Natural killer cell treated with Interleukin-12 subunit alpha and Interleukin-12 subunit beta and Interleukin-15 and Interleukin-18, amount 100 ng/mL, for 72 hours (primary cell): ENCODE results near the gene MYL5. TPM values are rescaled to one million over a fixed set of nuclear protein-coding genes. Genes with fewer than 3 reads are reported as not detected.

Experiments
- ATAC-seq, 2 donors: fragments of 150-1000 bp; cut with Tn5 transposase in 1 of 2; sonication (Bioruptor Pico), chemical (Tn5 transposase) in 1 of 2; 2 replicates each; pipeline ENCODE4 v1.10.0; 2021
- DNase-seq: peaks from one replicate; pipeline ENCODE4 v3.0.0; 2022; ENCODE audit warnings: low spot score
- H3K27ac Mint-ChIP-seq, 2 donors: 1 replicate in 1 of 2; 2 replicates in 1 of 2; pipeline ENCODE4 v1.8.0; 2022; ENCODE audit warnings: mixed read lengths in 2 of 2, mild to moderate bottlenecking in 1 of 2, moderate library complexity in 1 of 2
- H3K27me3 Mint-ChIP-seq, 2 donors: 1 replicate in 1 of 2; 2 replicates in 1 of 2; pipeline ENCODE4 v1.8.0; 2022; ENCODE audit warnings: mixed read lengths in 2 of 2
- H3K36me3 Mint-ChIP-seq: one replicate; pipeline ENCODE4 v1.8.0; 2022; ENCODE audit warnings: mixed read lengths
- H3K4me1 Mint-ChIP-seq, 2 donors: 1 replicate in 1 of 2; 2 replicates in 1 of 2; pipeline ENCODE4 v1.8.0; 2022; ENCODE audit warnings: low read depth in 2 of 2, mixed read lengths in 2 of 2, mild to moderate bottlenecking in 1 of 2
- H3K4me3 Mint-ChIP-seq: one replicate; pipeline ENCODE4 v1.8.0; 2022; ENCODE audit warnings: mixed read lengths
- H3K9me3 Mint-ChIP-seq: 2 replicates; pipeline ENCODE4 v1.8.0; 2022; ENCODE audit warnings: mixed read lengths
- total RNA-seq, 2 donors: library from RNA; stranded (reverse); gene quantifications; one replicate each; pipeline ENCODE4 v1.2.3, GENCODE V29; 2022

Gene MYL5
- total RNA-seq, 2 donors from 2014 or later, result 13.5 to 24.6 TPM

DNA sequence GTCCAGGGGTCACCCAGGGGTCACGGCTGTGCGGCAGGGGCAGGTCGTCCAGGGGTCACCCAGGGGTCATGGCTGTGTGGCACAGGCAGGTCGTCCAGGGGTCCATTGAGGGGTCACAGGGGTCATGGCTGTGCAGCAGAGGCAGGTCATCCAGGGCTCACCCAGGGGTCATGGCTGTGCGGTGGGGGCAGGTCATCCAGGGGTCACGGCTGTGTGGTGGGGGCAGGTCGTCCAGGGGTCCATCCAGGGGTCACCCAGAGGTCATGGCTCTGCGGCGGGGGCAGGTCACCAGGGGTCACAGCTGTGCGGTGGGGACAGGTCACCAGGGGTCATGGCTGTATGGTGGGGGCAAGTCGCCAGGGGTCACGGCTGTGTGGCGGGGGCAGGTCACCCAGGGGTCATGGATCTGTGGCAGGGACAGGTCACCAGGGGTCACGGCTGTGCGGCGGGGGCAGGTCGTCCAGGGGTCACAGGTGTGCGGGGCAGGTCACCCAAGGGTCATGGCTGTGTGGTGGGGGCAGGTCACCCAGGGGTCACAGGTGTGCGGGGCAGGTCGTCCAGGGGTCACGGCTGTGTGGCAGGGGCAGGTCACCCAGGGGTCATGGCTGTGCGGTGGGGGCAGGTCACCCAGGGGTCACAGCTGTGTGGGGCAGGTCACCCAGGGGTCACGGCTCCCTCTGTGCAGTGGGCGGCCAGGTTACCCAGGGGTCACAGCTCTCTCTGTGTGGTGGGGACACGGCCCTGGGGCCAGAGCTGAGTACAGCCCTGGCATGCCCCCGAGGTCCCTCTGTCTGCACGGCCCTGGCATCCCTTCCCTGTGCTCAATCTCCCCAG is 16.3 kb upstream of the MYL5 start:
- peaks cover 0 to 7% of the 10 kb centered on the region in 2 donors for H3K4me1 Mint-ChIP-seq
- no peaks in the 10 kb centered on the region for H3K36me3 Mint-ChIP-seq
- no peaks in the 10 kb centered on the region for H3K27me3 Mint-ChIP-seq
- no peaks in the 10 kb centered on the region for H3K9me3 Mint-ChIP-seq
- DNase-seq (no peak), ATAC-seq (no peak)
- no peak overlapping the region for H3K27ac Mint-ChIP-seq
- H3K4me3 Mint-ChIP-seq, result no peak overlapping the region

DNA sequence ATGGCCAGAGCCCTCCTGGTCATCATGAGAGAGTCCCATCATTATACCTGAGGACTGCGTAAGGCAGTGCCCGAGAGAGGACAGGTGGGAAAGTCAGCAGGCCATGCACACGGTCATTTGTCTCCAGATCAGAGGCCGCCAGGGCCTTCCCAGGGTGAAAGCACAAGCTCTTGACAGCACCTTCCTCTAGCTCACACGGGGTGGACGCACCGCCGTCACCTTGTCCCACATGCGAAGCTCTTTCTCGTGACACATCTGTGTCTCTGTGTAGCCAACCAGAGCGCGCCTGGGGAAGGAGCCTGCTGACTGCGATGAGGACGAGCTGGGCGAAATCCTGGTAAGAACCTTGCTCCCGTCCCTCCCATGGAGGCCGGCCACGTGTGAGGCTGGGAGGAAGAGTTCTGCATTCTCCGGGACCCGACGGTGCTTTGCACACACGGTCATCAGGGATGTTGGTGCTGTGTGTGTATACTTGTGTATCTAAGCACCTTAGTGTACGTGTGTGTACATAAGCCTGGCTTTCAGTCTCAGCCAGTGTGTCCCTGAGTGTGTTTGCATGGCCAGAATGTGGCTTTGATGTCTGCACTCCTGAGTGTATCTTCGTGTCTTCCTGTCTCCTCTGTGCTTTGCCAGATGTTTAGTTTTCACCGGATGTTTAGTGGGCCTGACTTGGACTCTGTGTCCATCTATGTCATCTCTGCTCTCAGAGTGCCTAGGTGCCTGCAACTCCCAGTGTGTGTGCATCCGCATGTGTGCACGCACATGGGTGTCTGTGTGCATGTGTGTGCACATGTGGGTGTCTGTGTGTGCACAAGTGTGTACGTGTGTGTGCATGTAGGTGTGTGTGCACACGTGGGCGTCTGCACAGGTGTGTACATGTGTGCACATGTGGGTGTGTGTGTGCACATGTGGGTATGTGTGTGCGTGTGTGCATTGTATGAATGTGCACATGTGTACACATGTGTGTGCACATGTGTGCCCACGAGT is 15.4 kb upstream of the MYL5 start:
- no peak for DNase-seq

DNA sequence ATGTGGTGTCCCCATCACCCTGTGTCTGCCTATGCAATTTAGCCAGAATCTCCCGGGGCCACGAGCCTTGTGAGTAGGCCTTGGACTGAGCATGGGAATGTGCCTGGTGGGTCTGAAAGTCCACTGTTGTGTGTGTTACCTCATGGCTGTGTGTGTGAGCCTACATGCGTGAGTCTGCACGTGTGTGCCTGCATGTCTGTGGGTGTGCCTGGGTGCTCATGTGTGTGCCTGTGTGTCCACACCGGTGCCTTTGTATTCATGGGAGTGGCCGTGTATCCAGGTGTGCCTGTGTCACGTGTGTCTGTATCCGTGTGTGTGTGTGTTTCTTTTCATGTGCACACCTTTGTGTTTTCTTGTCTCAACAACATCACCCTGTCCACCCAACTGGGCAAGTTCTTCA is 14.5 kb upstream of the MYL5 start:
- ATAC-seq (no peak), DNase-seq (no peak)
- Mint-ChIP-seq H3K27ac (no peak overlapping the region), H3K4me1 (peaks cover 0 to 11% of the 10 kb centered on the region in 2 donors), H3K9me3 (no peaks in the 10 kb centered on the region), H3K27me3 (no peaks in the 10 kb centered on the region), H3K36me3 (no peaks in the 10 kb centered on the region), H3K4me3 (no peak overlapping the region)

More for the DNA sequence above, 15.4 kb upstream of the MYL5 start:
- no peaks in the 10 kb centered on the region for H3K36me3 Mint-ChIP-seq
- no peaks in the 10 kb centered on the region for H3K27me3 Mint-ChIP-seq
- no peak overlapping the region for H3K4me3 Mint-ChIP-seq
- H3K9me3 Mint-ChIP-seq, result no peaks in the 10 kb centered on the region
- no peak overlapping the region for H3K27ac Mint-ChIP-seq
- H3K4me1 Mint-ChIP-seq, result peaks cover 0 to 9% of the 10 kb centered on the region in 2 donors
- no peak for ATAC-seq

GRCh38 chr4:660401-660800 is 13.9 kb upstream of the MYL5 start:
- H3K36me3 Mint-ChIP-seq, result no peaks in the 10 kb centered on the region
- DNase-seq, result no peak
- H3K27ac Mint-ChIP-seq, result no peak overlapping the region
- H3K4me1 Mint-ChIP-seq, result peaks cover 0 to 12% of the 10 kb centered on the region in 2 donors
- ATAC-seq, result no peak
- H3K9me3 Mint-ChIP-seq, result no peaks in the 10 kb centered on the region
- H3K4me3 Mint-ChIP-seq, result no peak overlapping the region
- H3K27me3 Mint-ChIP-seq, result no peaks in the 10 kb centered on the region

DNA sequence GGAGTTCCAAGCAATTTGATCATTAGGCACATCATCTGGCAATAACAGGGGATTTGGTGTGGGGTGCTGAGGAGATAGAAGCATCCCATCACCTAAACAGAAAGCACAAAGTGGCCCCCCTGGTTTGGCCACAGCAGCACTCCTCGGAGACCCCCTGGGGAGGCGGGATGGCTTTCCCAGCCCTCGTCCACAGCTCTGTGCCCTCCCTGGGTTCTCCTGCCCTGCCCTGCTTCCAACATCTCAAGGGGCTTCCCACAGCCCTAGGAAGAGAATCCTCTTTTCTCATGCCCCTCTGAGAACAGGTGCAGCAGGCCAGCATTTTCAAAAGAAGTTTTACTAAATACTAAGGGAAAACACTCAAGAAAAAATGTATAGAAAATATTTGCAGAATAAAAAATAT is 13.1 kb upstream of the MYL5 start:
- H3K4me1 Mint-ChIP-seq, result peaks cover 0 to 15% of the 10 kb centered on the region in 2 donors
- DNase-seq (no peak), ATAC-seq (no peak)
- no peaks in the 10 kb centered on the region for H3K36me3 Mint-ChIP-seq
- H3K27me3 Mint-ChIP-seq, result no peaks in the 10 kb centered on the region
- no peak overlapping the region for H3K27ac Mint-ChIP-seq
- no peaks in the 10 kb centered on the region for H3K9me3 Mint-ChIP-seq
- H3K4me3 Mint-ChIP-seq, result peak overlapping the region; percentile 19

DNA sequence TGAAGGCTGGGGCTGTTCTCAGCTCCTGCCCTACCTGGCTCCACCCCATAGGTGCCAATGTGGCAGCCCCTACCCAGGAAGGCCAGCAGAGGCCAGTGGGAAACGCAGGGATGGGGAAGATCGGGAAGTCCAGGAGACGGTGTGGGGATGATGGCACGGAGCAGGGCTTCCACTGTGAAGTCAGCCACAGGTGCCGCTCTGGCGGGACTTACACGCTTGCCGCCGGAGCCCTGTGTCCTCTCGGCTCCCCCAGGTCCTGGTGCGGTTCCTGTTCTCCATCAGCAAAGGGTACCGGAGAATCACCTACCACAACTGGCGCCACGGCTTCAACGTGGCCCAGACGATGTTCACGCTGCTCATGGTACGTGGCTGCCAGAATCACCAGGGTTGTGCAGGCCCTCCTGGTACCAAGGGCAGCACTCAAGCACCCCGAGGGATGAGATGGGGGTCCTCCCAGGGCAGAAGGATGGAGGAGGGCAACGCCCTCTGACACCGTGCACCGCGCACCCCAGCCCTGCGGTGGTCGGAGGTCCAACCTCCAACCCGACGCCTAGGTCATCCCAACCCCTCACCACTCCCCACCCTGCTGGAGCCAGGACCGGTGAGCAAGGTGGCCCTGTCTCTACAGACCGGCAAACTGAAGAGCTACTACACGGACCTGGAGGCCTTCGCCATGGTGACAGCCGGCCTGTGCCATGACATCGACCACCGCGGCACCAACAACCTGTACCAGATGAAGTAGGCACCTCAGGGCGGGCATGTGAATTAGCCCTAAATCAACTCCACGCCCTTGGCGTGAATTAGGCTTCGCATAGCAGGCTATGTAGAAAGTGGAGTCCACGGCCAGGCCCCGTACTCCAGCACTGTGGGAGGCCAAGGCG is 12.2 kb upstream of the MYL5 start:
- Mint-ChIP-seq H3K27me3 (no peaks in the 10 kb centered on the region), H3K27ac (peak overlapping the region in 1 of 2 donors; percentile 75), H3K4me3 (peak overlapping the region; percentile 85), H3K36me3 (no peaks in the 10 kb centered on the region), H3K4me1 (peaks cover 0 to 12% of the 10 kb centered on the region in 2 donors), H3K9me3 (no peaks in the 10 kb centered on the region)
- no peak for ATAC-seq
- DNase-seq, result no peak

GRCh38 chr4:663046-663437 is 11.3 kb upstream of the MYL5 start:
- H3K27ac Mint-ChIP-seq, result peak overlapping the region; percentile 54 to 75
- no peaks in the 10 kb centered on the region for H3K36me3 Mint-ChIP-seq
- no peaks in the 10 kb centered on the region for H3K27me3 Mint-ChIP-seq
- H3K4me3 Mint-ChIP-seq, result peak overlapping the region; percentile 85
- ATAC-seq (peak in 1 of 2 donors; percentile 1), DNase-seq (no peak)
- H3K4me1 Mint-ChIP-seq, result peaks cover 0 to 16% of the 10 kb centered on the region in 2 donors
- H3K9me3 Mint-ChIP-seq, result no peaks in the 10 kb centered on the region

- peak; percentile 80 for DNase-seq
- peak; percentile 86 to 88 for ATAC-seq
- peak overlapping the region; percentile 85 for H3K4me3 Mint-ChIP-seq
- no peaks in the 10 kb centered on the region for H3K9me3 Mint-ChIP-seq
- H3K36me3 Mint-ChIP-seq, result no peaks in the 10 kb centered on the region
- H3K27me3 Mint-ChIP-seq, result no peaks in the 10 kb centered on the region
- H3K4me1 Mint-ChIP-seq, result peaks cover 0 to 16% of the 10 kb centered on the region in 2 donors
- peak overlapping the region; percentile 56 to 75 for H3K27ac Mint-ChIP-seq
Measured at GRCh38 chr4:663438-664428, 10.6 kb upstream of the MYL5 start.

- H3K27ac Mint-ChIP-seq, result peak overlapping the region; percentile 56 to 75
- H3K9me3 Mint-ChIP-seq, result no peaks in the 10 kb centered on the region
- ATAC-seq (no peak), DNase-seq (no peak)
- no peaks in the 10 kb centered on the region for H3K27me3 Mint-ChIP-seq
- H3K36me3 Mint-ChIP-seq, result no peaks in the 10 kb centered on the region
- peaks cover 0 to 16% of the 10 kb centered on the region in 2 donors for H3K4me1 Mint-ChIP-seq
- H3K4me3 Mint-ChIP-seq, result peak overlapping the region; percentile 85
Measured at GRCh38 chr4:664713-665231, 9.6 kb upstream of the MYL5 start.

DNA sequence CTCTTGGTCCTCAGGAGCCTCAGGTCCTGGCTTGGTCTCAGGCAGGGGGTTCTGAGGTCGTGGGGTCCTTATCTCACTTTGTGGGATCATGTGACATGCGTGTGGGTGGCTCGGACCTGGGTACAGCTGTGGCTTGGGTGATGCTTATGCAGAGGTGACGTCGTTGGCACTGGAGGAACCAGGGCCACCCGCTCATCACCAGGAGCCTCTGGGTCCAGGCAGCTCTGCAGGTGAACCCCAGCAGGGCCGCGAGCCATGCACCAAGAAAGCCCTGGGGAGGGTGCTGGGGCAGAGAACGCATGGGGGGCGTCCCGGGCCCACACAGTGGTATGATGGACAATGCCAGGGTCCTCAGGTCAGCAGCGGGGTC is 9.0 kb upstream of the MYL5 start:
- Mint-ChIP-seq H3K27me3 (no peaks in the 10 kb centered on the region), H3K4me1 (peaks cover 0 to 16% of the 10 kb centered on the region in 2 donors), H3K9me3 (no peaks in the 10 kb centered on the region), H3K36me3 (no peaks in the 10 kb centered on the region), H3K4me3 (no peak overlapping the region), H3K27ac (no peak overlapping the region)
- DNase-seq (no peak), ATAC-seq (no peak)

DNA sequence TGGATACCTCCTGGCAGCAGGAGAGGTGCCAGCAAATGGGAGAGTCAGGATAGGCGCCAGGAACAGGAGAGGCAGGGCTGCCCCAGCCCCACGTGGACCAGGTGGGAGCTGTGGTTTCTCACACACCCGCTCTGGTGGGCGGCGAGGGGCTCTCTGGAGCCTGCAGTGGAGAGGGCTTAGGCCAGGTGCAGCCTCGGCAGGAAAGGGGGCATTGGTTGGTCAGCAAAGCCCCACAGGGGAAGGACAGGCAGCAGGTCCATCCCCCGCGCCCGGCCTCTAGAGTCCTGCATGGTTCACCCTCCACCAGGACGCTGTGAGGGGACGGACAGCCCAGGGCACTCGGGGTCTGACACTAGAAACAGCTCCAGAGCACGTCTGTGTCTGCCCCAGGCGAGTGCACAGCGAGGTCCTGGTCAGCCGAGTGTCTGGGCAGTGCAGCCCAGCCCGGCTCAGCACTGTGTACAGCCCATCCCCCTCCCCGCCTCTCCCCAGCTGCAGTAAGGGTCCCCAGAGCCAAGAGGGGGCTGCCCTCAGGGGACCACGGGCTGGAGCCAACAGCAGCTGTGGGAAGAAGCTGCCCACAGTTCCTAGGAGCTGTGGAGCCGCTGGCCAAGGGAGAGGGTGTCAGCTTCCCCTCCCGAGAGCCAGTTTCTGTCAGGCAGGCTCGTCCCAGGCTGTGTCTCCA is 8.4 kb upstream of the MYL5 start:
- Mint-ChIP-seq H3K9me3 (no peaks in the 10 kb centered on the region), H3K27me3 (no peaks in the 10 kb centered on the region), H3K4me3 (no peak overlapping the region), H3K27ac (no peak overlapping the region), H3K36me3 (no peaks in the 10 kb centered on the region), H3K4me1 (peaks cover 0 to 16% of the 10 kb centered on the region in 2 donors)
- ATAC-seq, result no peak
- DNase-seq, result peak; percentile 61

DNA sequence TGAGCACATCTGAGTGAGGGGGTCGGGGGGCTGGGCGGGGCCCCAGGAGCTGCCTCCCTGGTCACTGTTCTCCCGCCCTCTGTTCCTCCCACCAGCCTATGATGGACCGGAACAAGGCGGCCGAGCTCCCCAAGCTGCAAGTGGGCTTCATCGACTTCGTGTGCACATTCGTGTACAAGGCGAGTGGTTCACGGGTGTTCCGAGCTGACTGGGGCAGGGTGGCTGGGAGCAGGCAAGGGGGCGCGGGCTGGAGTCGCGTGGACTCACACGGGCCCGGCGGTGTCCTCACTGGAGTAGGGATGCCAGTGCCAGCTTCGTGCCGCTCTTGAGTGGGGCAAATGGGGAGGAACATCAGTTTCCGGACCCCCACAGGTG is 7.9 kb upstream of the MYL5 start:
- H3K4me3 Mint-ChIP-seq, result no peak overlapping the region
- no peak for DNase-seq
- H3K9me3 Mint-ChIP-seq, result no peaks in the 10 kb centered on the region
- ATAC-seq, result no peak
- H3K27ac Mint-ChIP-seq, result no peak overlapping the region
- no peaks in the 10 kb centered on the region for H3K36me3 Mint-ChIP-seq
- H3K27me3 Mint-ChIP-seq, result no peaks in the 10 kb centered on the region
- peaks cover 0 to 16% of the 10 kb centered on the region in 2 donors for H3K4me1 Mint-ChIP-seq
